ENCODE measurements around the gene PPM1D. TPM values are rescaled to one million over a fixed set of nuclear protein-coding genes. Genes with fewer than 3 reads are reported as not detected.
"Not testable (repeated sequence)": the region's sequence is repeated elsewhere in the genome, so short reads cannot be mapped to it uniquely, and the experiment has no call there.

The PPM1D gene
- total RNA-seq, 2 experiments from 2014 or later: 18.1 to 18.3 TPM

- Histone ChIP-seq H3K27ac (ENCODE audit: low read depth in 1 of 2, low read length in 2 of 2) (no peak overlapping the region), H3K36me3 (ENCODE audit: insufficient read depth, low read length) (no peaks in the 10 kb centered on the region), H3K4me1 (ENCODE audit: insufficient read depth, low read length) (peaks cover 21% of the 10 kb centered on the region), H3K27me3 (ENCODE audit: control insufficient read depth in 1 of 2, insufficient read depth in 2 of 2, low read length in 2 of 2) (no peaks in the 10 kb centered on the region), H3K9me3 (ENCODE audit: control insufficient read depth in 1 of 2, insufficient read depth in 1 of 2, low read length in 2 of 2) (no peaks in the 10 kb centered on the region), H3K4me3 (ENCODE audit: low read length) (no peak overlapping the region)
- CTCF ChIA-PET: interaction anchor here (0.6 kb wide), 1 partner anchor 965 kb away, joined by 4 read pairs; no protein-coding TSS in a partner anchor
- Mint-ChIP-seq H3K27ac (no peak overlapping the region), H3K36me3 (ENCODE audit: low read depth) (peaks cover 12% of the 10 kb centered on the region), H3K27me3 (no peaks in the 10 kb centered on the region), H3K9me3 (no peaks in the 10 kb centered on the region), H3K4me3 (peak overlapping the region; percentile 62), H3K4me1 (ENCODE audit: low read depth) (peaks cover 54% of the 10 kb centered on the region)
- POLR2A ChIA-PET: no interaction called here
- DNase-seq: no peak
- intact Hi-C loops (cut with DNase I, micrococcal nuclease): loop anchor here (5.0 kb wide), 2 partner anchors 32 to 213 kb away; partner anchors contain the start of gene USP32 (in 2 of the 2)
- TF ChIP-seq CTCF (IDR thresholded peaks at IDR 0.05): no peak
- ATAC-seq (ENCODE audit: poor library complexity): no peak
Measured at GRCh38 chr17:60604686-60605334, 4.8 kb downstream of the PPM1D start.

GRCh38 chr17:60606036-60606435 lies 6.0 kb downstream of the PPM1D start:
- Mint-ChIP-seq H3K36me3 (ENCODE audit: low read depth) (peaks cover 3% of the 10 kb centered on the region), H3K27me3 (no peaks in the 10 kb centered on the region), H3K9me3 (no peaks in the 10 kb centered on the region), H3K27ac (no peak overlapping the region), H3K4me3 (peak overlapping the region; percentile 63), H3K4me1 (ENCODE audit: low read depth) (peaks cover 62% of the 10 kb centered on the region)
- TF ChIP-seq CTCF (IDR thresholded peaks at IDR 0.05): no peak
- no peak for DNase-seq
- Histone ChIP-seq H3K36me3 (ENCODE audit: insufficient read depth, low read length) (no peaks in the 10 kb centered on the region), H3K27ac (ENCODE audit: low read depth in 1 of 2, low read length in 2 of 2) (no peak overlapping the region), H3K4me3 (ENCODE audit: low read length) (no peak overlapping the region), H3K27me3 (ENCODE audit: control insufficient read depth in 1 of 2, insufficient read depth in 2 of 2, low read length in 2 of 2) (no peaks in the 10 kb centered on the region), H3K9me3 (ENCODE audit: control insufficient read depth in 1 of 2, insufficient read depth in 1 of 2, low read length in 2 of 2) (no peaks in the 10 kb centered on the region), H3K4me1 (ENCODE audit: insufficient read depth, low read length) (peaks cover 21% of the 10 kb centered on the region)
- ATAC-seq (ENCODE audit: poor library complexity): no peak
- intact Hi-C loops (cut with DNase I, micrococcal nuclease): no loop called here
- ChIA-PET CTCF (no interaction called here), POLR2A (interaction anchor here (0.6 to 1.7 kb wide), 2 partner anchors 71 to 1420 kb away, joined by 3 read pairs; partner anchors contain the start of gene BCAS3)

GRCh38 chr17:60610473-60610872 lies 10.5 kb downstream of the PPM1D start:
- Mint-ChIP-seq H3K4me1 (ENCODE audit: low read depth) (peaks cover 53% of the 10 kb centered on the region), H3K27ac (no peak overlapping the region), H3K27me3 (no peaks in the 10 kb centered on the region), H3K36me3 (ENCODE audit: low read depth) (peaks cover 6% of the 10 kb centered on the region), H3K9me3 (no peaks in the 10 kb centered on the region), H3K4me3 (no peak overlapping the region)
- ATAC-seq (ENCODE audit: poor library complexity) (no peak), DNase-seq (no peak)
- H3K4me3 ChIP-seq (ENCODE audit: low read length): no peak overlapping the region
- POLR2A ChIA-PET: no interaction called here
- peaks cover 13% of the 10 kb centered on the region for H3K4me1 ChIP-seq (ENCODE audit: insufficient read depth, low read length)
- intact Hi-C loops (cut with DNase I, micrococcal nuclease): no loop called here
- TF ChIP-seq CTCF (IDR thresholded peaks at IDR 0.05): no peak
- no peaks in the 10 kb centered on the region for H3K36me3 ChIP-seq (ENCODE audit: insufficient read depth, low read length)
- H3K27me3 ChIP-seq (ENCODE audit: control insufficient read depth in 1 of 2, insufficient read depth in 2 of 2, low read length in 2 of 2): no peaks in the 10 kb centered on the region
- CTCF ChIA-PET: no interaction called here
- H3K27ac ChIP-seq (ENCODE audit: low read depth in 1 of 2, low read length in 2 of 2): no peak overlapping the region
- no peaks in the 10 kb centered on the region for H3K9me3 ChIP-seq (ENCODE audit: control insufficient read depth in 1 of 2, insufficient read depth in 1 of 2, low read length in 2 of 2)

GRCh38 chr17:60611321-60611720 lies 11.3 kb downstream of the PPM1D start:
- DNase-seq; H3K27ac Mint-ChIP-seq; intact Hi-C loops (cut with DNase I, micrococcal nuclease); H3K9me3 ChIP-seq (ENCODE audit: control insufficient read depth in 1 of 2, insufficient read depth in 1 of 2, low read length in 2 of 2); H3K4me3 Mint-ChIP-seq; H3K36me3 ChIP-seq (ENCODE audit: insufficient read depth, low read length); H3K27ac ChIP-seq (ENCODE audit: low read depth in 1 of 2, low read length in 2 of 2); H3K9me3 Mint-ChIP-seq; H3K27me3 ChIP-seq (ENCODE audit: control insufficient read depth in 1 of 2, insufficient read depth in 2 of 2, low read length in 2 of 2); H3K27me3 Mint-ChIP-seq; ATAC-seq (ENCODE audit: poor library complexity); POLR2A ChIA-PET; H3K36me3 Mint-ChIP-seq (ENCODE audit: low read depth); H3K4me3 ChIP-seq (ENCODE audit: low read length); CTCF ChIA-PET: not testable (repeated sequence)
- peaks cover 13% of the 10 kb centered on the region for H3K4me1 ChIP-seq (ENCODE audit: insufficient read depth, low read length)
- peaks cover 47% of the 10 kb centered on the region for H3K4me1 Mint-ChIP-seq (ENCODE audit: low read depth)
